Suprapubic skin (tissue), 3 donors: ENCODE measurements around the gene USP10.

Experiments
- CTCF ChIP-seq, 2 donors: fragments of 200-600 bp in 1 of 2; fragments of 450-650 bp in 1 of 2; sonication (generic) in 1 of 2; IDR thresholded peaks; one replicate each; pipeline ENCODE4 v1.5.1; 2016 to 2019; ENCODE audit warnings: antibody characterized with exemption in 2 of 2, mild to moderate bottlenecking in 1 of 2, moderate library complexity in 1 of 2
- POLR2A ChIP-seq, 2 donors: fragments of 450-650 bp; IDR thresholded peaks; one replicate each; pipeline ENCODE4 v1.6.1; 2017; ENCODE audit warnings: antibody characterized with exemption in 2 of 2, mild to moderate bottlenecking in 2 of 2, moderate library complexity in 2 of 2

GRCh38 chr16:84683691-84684591 is 15.9 kb upstream of the USP10 start:
- TF ChIP-seq CTCF (IDR thresholded peaks at IDR 0.05) (no peak), POLR2A (IDR thresholded peaks at IDR 0.05) (no peak)
